Hepatocyte (in vitro differentiated cells): Measurements from ENCODE around the gene CNGA1. TPM values are rescaled to one million over a fixed set of nuclear protein-coding genes. Genes with fewer than 3 reads are reported as not detected.

Source experiments
- DNase-seq: peaks from one replicate; pipeline ENCODE4 v3.0.0-alpha.2; 2016; ENCODE audit warnings: low spot score
- H2AFZ ChIP-seq: fragments of 200-600 bp; sonication (generic); 2 replicates; pipeline ENCODE4 v1.6.0; 2016; ENCODE audit warnings: antibody characterized with exemption, mild to moderate bottlenecking
- H3K27ac ChIP-seq: fragments of 200-600 bp; sonication (generic); 2 replicates; pipeline ENCODE4 v1.5.1; 2016; ENCODE audit warnings: mild to moderate bottlenecking
- H3K27me3 ChIP-seq: fragments of 200-600 bp; sonication (generic); 2 replicates; pipeline ENCODE4 v1.6.1; 2016
- H3K36me3 ChIP-seq: fragments of 200-600 bp; sonication (generic); replicated peaks from 2 replicates; pipeline ENCODE4 v1.5.1; 2016; ENCODE audit warnings: low read depth; ENCODE audit not compliant: insufficient read depth
- H3K4me1 ChIP-seq: fragments of 200-600 bp; sonication (generic); 2 replicates; pipeline ENCODE4 v1.5.1; 2016; ENCODE audit warnings: mild to moderate bottlenecking, moderate library complexity; ENCODE audit not compliant: insufficient read depth
- H3K4me2 ChIP-seq: fragments of 200-600 bp; sonication (generic); 2 replicates; pipeline ENCODE4 v1.6.0; 2016
- H3K4me3 ChIP-seq: fragments of 200-600 bp; sonication (generic); 2 replicates; pipeline ENCODE4 v1.5.1; 2016; ENCODE audit warnings: mild to moderate bottlenecking
- H3K79me2 ChIP-seq: fragments of 200-600 bp; sonication (generic); 2 replicates; pipeline ENCODE4 v1.6.0; 2017; ENCODE audit warnings: mild to moderate bottlenecking
- H3K9me2 ChIP-seq: fragments of 200-600 bp; sonication (generic); replicated peaks from 2 replicates; pipeline ENCODE4 v1.6.0; 2017; ENCODE audit warnings: mild to moderate bottlenecking; ENCODE audit not compliant: insufficient read depth
- H3K9me3 ChIP-seq: fragments of 200-600 bp; sonication (generic); 2 replicates; pipeline ENCODE4 v1.5.1; 2016; ENCODE audit warnings: low read depth, mild to moderate bottlenecking
- H4K20me1 ChIP-seq: fragments of 200-600 bp; sonication (generic); 2 replicates; pipeline ENCODE4 v1.6.0; 2016; ENCODE audit warnings: mild to moderate bottlenecking; ENCODE audit not compliant: insufficient read depth, poor library complexity, severe bottlenecking
- CTCF ChIP-seq: fragments of 200-600 bp; sonication (generic); IDR thresholded peaks from 2 replicates; pipeline ENCODE4 v1.5.1; 2016; ENCODE audit warnings: antibody characterized with exemption, mild to moderate bottlenecking; ENCODE audit not compliant: poor library complexity
- EZH2 ChIP-seq: fragments of 200-600 bp; sonication (generic); IDR thresholded peaks from 2 replicates; pipeline ENCODE4 v1.6.1; 2016; ENCODE audit warnings: antibody characterized with exemption, mild to moderate bottlenecking, borderline replicate concordance
- EZH2phosphoT487 ChIP-seq: fragments of 200-600 bp; sonication (generic); IDR thresholded peaks from one replicate; pipeline ENCODE4 v1.6.1; 2018; ENCODE audit warnings: antibody characterized with exemption, mild to moderate bottlenecking, low read depth, moderate library complexity; ENCODE audit not compliant: unreplicated experiment, severe bottlenecking
- WGBS: methylation state at CpG from one replicate; pipeline ENCODE4 v1.1.6; 2016; ENCODE audit warnings: low lambda C conversion rate; ENCODE audit errors: missing lambda C conversion rate; 5-methylcytosine and 5-hydroxymethylcytosine counted together
- polyA plus RNA-seq: library from polyadenylated mRNA; unstranded; fragments of >200 nt; fragmentation: Nextera tagmentation; extraction: Ambion mirVana; gene quantifications from 2 replicates; pipeline ENCODE4 v1.2.1, GENCODE V29; 2016
- total RNA-seq: library from RNA; depleted of rRNA; stranded (reverse); fragments of >200 nt; gene quantifications from 2 replicates; pipeline ENCODE4 v1.2.3, GENCODE V29; 2014

The CNGA1 gene
- total RNA-seq (4.6 and 6.0 TPM in 2 replicates), polyA plus RNA-seq (4.6 and 9.6 TPM in 2 replicates)

DNA sequence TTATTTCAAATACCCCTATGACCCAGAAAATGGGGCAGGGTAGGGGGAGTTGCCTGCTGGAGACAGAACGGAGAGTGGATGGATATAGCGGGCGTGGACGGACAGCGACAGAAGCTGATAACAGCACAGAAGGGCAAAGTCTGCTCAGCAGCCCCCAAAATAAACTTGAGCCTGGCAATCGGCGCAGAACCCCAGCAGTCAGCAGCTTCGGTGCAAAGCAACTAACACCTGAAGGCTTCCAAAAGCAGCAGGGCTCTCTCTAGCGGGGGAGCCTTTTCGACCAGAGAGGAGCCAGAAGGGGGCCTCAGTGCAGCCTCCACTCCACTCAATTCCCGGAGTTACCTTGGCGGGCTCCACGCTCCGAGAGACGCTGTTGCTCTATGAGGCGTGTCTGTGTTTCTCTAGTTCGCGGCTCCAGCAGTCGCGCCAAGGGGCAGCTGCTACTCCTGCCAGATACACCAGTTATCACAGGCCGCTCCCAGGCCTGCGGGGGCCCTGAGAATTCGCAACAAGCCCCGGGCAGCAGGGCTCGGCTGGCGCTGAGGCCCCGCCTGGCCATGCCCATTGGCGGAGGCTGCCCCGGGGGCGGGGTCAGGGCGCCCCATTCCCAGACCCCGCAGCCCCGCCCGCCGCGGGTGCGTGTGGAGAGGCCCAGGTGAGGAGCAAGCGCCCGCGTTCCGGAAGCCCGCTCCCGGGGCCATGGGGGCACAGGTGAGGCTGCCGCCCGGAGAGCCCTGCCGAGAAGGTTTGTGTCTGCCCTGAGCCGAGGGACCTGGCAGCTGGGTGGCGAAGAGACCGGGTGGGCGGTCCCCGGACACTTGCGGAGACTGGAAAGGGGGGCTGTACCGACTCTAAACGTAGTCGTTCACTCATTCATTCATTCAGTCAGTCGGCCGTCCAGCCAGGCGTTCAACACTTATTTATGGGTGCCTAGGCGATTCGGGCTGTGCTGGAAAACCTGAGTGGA, at the start of gene CNGA1, which contains the start of gene NIPAL1:
Gene CNGA1, minus strand, starts transcription at position 541 of the 967 bp plus-strand sequence. CDS start 63,992 bp downstream, outside the sequence.
Gene NIPAL1, plus strand, starts transcription at position 632 of the 967 bp plus-strand sequence. Its CDS starts 68 bp downstream, at position 700.
- DNase-seq = peak; percentile 97
- no peaks in the 10 kb centered on the region for H3K9me3 ChIP-seq
- 1% methylated on average over 45 of the region's 60 CpGs for WGBS
- TF ChIP-seq CTCF (peak; percentile 52), EZH2phosphoT487 (no peak)
- H2AFZ ChIP-seq = peak within 1 kb of the TSS; percentile 75
- peak within 1 kb of the TSS; percentile 85 for H3K4me2 ChIP-seq
- H3K9me2 ChIP-seq = no peaks in the 10 kb centered on the region
- no peaks in the 10 kb centered on the region for H3K27me3 ChIP-seq
- H4K20me1 ChIP-seq = no peaks in the 10 kb centered on the region
- peaks cover 4% of the 10 kb centered on the region for H3K4me1 ChIP-seq
- peak within 1 kb of the TSS; percentile 98 for H3K27ac ChIP-seq
- peaks cover 19% of the 10 kb centered on the region for H3K79me2 ChIP-seq
- H3K36me3 ChIP-seq = no peaks in the 10 kb centered on the region
- H3K4me3 ChIP-seq = peak within 1 kb of the TSS; percentile 35

DNA sequence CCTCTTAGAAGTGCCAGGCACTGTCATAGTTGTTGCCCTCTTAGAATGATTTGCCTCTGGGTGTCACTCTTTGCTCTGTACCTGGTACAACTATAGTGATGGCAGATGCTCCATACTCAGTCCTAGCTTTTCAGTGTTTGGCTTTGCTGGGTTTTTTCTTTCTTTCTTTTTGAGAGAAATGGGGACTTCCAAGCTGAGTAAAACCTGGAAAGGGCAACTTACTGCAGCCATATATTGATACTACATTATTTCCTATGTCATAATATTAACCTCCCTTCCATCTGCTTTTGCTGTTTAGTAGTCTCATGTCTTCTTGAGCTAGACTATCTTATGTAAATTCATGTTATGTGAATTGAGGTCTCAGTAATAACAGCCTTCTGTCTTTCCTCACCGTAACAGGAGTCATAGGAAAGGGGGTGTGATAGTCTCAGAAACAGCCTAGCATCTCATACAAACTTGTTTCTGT, 49.1 kb upstream of the CNGA1 start:
- no peak overlapping the region for H3K4me3 ChIP-seq
- H3K27me3 ChIP-seq = no peaks in the 10 kb centered on the region
- no peaks in the 10 kb centered on the region for H4K20me1 ChIP-seq
- no peak overlapping the region for H2AFZ ChIP-seq
- no peaks in the 10 kb centered on the region for H3K36me3 ChIP-seq
- H3K79me2 ChIP-seq = no peaks in the 10 kb centered on the region
- H3K27ac ChIP-seq = no peak overlapping the region
- DNase-seq = no peak
- TF ChIP-seq EZH2phosphoT487 (no peak), EZH2 (no peak), CTCF (no peak)
- H3K9me3 ChIP-seq = no peaks in the 10 kb centered on the region
- 92% methylated on average over 1 of the region's 1 CpG for WGBS
- no peak overlapping the region for H3K4me2 ChIP-seq
- H3K4me1 ChIP-seq = no peaks in the 10 kb centered on the region
- H3K9me2 ChIP-seq = no peaks in the 10 kb centered on the region

DNA sequence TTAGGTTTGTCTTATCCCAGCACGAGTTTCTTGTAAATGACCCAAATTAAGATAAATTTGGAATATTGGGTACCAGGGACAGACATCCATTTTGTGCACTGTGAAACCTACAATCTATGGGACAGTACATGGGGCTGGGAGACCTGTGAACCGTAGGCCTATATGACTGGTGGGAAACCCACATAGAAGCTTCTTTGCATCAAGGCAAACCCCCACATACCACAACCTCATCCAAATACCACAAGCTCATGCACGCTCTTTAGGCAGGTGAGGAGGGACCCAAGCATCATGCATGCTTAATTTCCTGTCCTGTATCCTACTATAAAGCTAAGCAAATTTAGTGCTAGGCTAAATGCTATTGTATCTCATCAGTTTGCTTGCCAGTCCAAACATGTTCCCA, 47.9 kb upstream of the CNGA1 start:
- H3K79me2 ChIP-seq = no peaks in the 10 kb centered on the region
- no peak overlapping the region for H3K4me2 ChIP-seq
- no peak overlapping the region for H3K27ac ChIP-seq
- TF ChIP-seq CTCF = no peak
- no peak for TF ChIP-seq EZH2
- TF ChIP-seq EZH2phosphoT487 = no peak
- DNase-seq = no peak
- H3K4me1 ChIP-seq = no peaks in the 10 kb centered on the region
- H3K9me3 ChIP-seq = no peaks in the 10 kb centered on the region
- H3K4me3 ChIP-seq = no peak overlapping the region
- no peaks in the 10 kb centered on the region for H3K36me3 ChIP-seq
- 94% methylated on average over 3 of the region's 3 CpGs for WGBS
- H4K20me1 ChIP-seq = no peaks in the 10 kb centered on the region
- H2AFZ ChIP-seq = no peak overlapping the region
- H3K27me3 ChIP-seq = no peaks in the 10 kb centered on the region
- no peaks in the 10 kb centered on the region for H3K9me2 ChIP-seq
